Measurements from ENCODE around the gene CYP26A1.

DNA sequence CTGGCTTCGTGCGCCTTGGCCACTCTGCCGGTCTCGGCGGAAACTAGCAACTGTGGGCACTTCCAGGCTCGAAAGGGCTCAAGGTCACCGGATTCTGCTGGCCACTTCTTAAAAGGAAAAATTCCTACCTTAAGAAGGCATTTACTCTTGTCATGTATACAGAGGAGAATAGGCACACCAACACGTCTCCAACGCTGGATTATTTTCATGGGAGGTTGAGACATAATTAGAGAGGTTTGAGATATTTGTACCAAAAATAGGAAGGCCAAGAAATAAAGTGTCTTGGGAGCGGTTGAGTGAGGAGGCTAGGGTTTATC, 4.5 kb upstream of the CYP26A1 start:
- TF ChIP-seq, protein P1, sequence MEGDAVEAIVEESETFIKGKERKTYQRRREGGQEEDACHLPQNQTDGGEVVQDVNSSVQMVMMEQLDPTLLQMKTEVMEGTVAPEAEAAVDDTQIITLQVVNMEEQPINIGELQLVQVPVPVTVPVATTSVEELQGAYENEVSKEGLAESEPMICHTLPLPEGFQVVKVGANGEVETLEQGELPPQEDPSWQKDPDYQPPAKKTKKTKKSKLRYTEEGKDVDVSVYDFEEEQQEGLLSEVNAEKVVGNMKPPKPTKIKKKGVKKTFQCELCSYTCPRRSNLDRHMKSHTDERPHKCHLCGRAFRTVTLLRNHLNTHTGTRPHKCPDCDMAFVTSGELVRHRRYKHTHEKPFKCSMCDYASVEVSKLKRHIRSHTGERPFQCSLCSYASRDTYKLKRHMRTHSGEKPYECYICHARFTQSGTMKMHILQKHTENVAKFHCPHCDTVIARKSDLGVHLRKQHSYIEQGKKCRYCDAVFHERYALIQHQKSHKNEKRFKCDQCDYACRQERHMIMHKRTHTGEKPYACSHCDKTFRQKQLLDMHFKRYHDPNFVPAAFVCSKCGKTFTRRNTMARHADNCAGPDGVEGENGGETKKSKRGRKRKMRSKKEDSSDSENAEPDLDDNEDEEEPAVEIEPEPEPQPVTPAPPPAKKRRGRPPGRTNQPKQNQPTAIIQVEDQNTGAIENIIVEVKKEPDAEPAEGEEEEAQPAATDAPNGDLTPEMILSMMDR (IDR thresholded peaks at IDR 0.05): no peak
- TF ChIP-seq POLR2A (IDR thresholded peaks at IDR 0.05) (no peak), EP300 (IDR thresholded peaks at IDR 0.05) (no peak)

All from ovary (tissue), 3 donors.